Measurements from ENCODE around the gene RPS14.

RPS14 gene

GRCh38 chr5:150449517-150450339 lies at the start of gene RPS14:
Gene RPS14 (minus strand): TSS chr5:150449739. CDS start chr5:150447733, 2,006 bp downstream.
- DNase-seq, result peak; percentile 95

- DNase-seq, result no peak
These were observed 49.4 kb upstream of the RPS14 start for GRCh38 chr5:150498971-150499370.

DNA sequence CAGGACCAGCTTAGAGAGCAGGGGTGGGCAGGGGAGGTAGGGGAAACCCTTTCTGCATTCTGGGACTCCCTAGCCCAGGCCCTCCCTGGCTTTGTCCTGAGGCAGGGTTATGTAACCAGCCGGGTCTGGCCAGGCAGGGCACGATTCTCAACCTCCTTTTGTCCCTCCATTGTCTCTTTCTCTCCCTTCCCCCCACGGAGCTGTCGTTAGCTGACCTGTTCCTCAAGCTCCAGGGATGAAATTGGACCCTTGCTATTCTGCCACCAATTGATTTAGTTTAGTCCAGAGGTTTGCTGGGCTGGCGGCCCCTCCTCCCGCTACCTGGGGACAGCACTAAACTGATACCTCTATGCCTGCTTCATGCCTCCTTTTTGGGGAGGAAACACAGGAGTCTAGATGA lies 49.0 kb upstream of the RPS14 start:
- DNase-seq, result peak; percentile 27

DNA sequence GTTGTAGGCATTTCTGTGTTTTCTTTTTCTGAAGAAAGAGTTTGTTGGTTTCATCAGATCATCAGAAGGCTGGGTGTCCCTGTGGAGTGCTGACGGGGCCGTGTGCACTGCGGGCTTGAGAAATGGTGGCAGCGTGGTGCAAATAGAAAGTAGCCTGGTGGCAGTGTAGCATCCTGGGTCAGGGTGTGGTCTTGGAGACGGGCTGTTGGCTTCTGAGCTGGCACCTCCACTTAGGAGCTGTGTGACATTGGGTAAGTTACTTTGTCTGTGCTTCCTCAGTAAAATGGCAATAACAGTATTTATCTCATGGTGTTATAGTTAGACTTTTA lies 48.4 kb upstream of the RPS14 start:
- DNase-seq, result no peak

GRCh38 chr5:150497274-150497988 lies 47.9 kb upstream of the RPS14 start:
- DNase-seq, result peak; percentile 14

DNA sequence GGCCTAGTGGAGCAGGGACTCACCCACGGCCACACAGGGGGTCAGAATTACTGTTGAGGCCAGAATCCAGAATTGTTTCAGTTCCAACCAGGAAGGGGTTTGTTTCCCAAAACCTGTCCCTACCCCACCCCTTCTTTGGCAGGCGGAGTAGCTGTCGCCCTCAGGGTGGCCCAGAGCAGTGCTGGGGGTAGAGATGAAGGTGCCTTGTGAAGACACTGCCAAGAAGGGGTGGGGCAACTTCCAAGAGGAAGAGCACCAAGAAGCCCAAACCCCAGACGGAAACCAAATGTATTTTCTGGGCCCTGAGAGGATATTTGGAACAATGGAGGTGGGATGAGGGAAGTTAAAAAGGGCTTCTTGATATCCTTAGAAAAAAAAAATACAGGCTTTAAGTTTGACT lies 47.0 kb upstream of the RPS14 start:
- no peak for DNase-seq

GRCh38 chr5:150496098-150496497 lies 46.6 kb upstream of the RPS14 start:
- no peak for DNase-seq

DNA sequence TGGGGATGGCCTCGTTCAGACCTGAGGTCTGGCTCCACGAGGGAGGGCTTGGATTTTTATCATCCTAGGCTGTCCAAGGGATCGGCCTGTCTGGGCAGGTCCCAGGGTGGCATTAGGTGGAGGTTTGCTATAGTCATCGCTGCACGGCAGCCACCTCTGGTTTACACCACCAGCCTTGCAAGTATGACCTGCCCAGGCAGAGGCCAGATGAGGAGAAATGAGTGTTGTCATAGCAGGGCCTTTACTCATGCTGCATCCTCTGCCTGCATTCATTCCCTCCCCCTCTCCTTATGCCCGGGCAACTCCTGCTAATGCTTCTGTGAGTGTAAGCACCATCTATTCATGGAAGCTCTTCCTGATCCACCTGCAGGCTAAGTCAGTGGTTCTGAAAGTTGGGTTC lies 43.1 kb upstream of the RPS14 start:
- DNase-seq, result no peak

GRCh38 chr5:150491876-150492275 lies 42.3 kb upstream of the RPS14 start:
- DNase-seq, result no peak

DNA sequence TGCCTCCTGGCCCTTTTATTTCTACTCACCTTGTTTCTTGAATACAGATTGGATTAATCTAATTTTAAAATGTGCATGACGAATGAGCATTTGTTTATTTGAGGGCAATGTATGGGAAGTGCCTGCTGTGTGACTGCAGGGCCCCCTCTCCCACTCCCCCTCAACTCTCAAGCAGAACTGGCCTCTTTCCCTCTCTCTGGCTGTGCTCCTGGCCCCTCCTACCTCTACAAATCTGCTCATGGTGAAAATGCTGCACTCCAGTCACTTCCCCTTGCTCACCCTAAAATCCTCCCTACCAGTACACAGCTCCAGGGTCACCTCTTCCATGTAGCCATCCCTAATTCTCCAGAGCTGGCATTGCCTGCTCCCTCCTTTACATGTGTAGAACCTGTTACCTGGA lies 41.2 kb upstream of the RPS14 start:
- no peak for DNase-seq

DNA sequence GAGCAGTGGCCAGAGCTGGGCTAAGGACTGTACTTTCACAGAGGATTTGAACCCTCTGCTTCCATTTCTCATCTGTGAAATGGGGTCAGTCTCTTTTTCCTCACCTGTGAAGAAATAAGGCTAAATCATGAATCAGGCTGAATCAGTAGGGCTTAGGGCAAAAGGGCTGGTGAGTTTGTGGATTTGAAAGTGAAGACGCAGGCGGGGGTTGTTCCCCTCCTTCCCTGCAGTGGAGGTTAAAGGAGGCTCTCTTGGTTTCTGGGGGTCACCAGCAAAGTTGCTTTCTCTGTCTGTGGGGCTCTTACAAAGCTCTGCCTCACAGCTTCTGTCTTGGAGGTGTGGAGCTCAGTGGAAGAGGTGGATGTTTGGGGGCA lies 40.7 kb upstream of the RPS14 start:
- DNase-seq, result no peak

- no peak for DNase-seq
These were observed 40.1 kb upstream of the RPS14 start for GRCh38 chr5:150489360-150490295.

- no peak for DNase-seq
These were observed 39.2 kb upstream of the RPS14 start for GRCh38 chr5:150488519-150489359.

DNA sequence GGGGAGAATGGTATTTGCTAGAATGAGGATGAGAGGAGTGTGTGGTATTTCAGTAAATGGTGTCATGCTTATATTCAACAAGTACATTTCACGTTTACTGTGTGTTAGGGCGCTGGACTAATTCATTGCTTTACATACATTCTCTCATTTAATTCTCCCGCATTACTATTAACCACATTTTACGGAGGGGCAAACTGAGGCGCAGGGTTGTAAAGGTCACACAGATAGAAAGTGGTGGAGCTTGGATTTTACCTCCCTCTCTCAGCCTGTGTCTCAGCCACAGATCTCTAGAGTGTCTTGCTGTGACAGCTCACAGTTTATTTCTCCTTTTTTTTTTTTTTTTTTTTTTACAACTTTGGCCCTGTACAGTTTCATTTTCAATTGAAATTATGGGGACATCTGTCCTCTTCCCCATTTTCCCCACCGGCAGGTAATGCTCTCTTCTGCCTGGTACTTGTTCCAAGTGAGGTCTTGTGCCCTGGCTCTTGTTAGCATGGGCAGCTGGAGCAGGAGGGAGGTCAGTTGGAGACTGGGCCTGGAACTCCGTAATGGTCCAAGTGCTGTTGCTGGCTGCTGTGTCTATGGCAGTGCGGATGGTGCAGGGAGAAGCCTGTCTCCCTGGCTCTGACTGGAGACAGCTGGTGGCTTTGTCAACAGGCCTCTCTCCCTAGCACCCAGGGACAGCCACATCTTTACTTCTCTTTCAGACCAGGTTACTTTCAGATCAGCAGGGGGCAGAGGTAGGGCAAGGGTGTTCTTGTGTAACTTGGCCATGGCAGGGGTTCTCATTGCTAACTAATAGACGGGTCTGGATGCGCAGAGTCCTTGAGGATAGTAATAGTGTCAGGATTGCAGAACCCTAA lies 37.9 kb upstream of the RPS14 start:
- DNase-seq, result peak; percentile 69

DNA sequence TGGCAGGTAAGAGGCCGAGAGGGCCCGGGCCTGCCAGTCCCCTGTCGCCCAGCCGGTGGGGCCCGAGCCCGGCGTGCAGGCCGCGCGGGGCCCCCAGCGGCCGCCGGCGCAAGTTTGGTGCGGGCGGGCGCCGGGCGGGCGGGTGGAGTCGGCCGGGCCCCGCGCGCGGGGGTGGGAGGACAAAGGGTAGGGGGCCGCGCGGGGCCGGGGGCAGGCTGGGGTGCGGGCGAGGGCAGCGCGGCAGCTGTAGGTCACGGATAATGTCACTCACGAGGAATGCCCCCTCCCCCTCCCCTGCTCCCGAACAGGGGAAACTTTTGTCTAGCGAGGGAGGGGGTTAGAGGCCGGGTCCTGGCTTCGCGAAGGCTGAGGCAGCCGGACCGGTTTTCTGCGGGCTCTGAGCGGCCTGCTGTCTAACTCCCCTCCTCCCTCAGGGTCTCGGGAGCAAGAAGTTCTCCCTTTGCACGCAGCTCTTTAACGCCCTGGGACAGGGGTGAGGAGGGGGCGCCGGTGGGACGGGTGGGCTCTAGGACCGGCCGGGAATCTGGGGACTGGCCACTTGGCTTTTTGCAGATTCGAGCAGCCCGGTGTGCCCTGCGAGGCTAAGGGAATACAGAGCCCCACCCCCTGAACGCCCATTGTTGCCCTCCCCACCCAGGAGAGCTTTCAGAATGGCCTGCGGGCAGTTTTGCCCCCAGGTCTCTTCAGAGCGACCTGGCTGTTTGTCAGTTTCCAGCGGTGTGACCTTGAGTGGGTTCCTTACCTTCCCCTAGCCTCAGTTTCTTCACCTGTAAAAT lies 37.1 kb upstream of the RPS14 start:
- DNase-seq, result peak; percentile 66

DNA sequence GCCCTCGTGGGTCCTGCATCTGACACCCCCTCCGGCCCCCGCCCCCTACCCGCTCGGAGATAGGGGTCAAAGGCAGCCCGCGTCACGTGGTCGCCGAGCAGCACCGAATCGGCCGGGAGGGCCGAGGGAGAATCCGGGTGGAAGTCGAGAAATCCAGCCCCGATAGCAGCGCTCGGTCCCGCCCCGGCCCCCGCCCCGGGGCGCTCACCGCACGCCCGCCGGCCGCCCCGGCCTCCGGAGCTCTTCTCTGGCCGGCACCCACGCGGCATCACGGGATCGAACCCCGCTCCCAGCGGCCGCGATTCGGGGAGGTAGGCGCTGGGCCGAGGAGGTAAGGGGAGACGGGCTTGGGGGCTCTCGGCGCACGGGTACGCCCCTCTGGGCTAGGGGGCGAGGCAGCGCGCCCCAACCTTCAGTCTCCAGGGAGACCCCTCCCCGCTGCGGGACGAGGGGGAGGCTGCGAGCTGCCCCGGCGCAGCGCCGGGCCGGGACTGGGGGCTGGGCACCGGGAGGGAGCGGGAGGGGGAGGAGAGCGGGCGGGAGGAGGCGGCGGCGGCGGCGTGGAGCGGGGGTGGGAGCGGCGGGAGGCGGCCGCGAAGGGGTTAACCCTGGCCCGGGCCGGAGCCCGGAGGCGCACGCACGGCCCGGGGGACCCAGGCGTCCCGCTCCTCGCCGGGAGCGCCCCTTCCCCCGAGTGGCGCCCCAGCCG lies 36.3 kb upstream of the RPS14 start:
- peak; percentile 14 for DNase-seq

GRCh38 chr5:150484964-150485692 lies 35.6 kb upstream of the RPS14 start:
- DNase-seq, result no peak

GRCh38 chr5:150481972-150482406 lies 32.5 kb upstream of the RPS14 start:
- DNase-seq, result no peak

GRCh38 chr5:150481708-150481965 lies 32.1 kb upstream of the RPS14 start:
- DNase-seq, result no peak
